Measurements from ENCODE around the gene TMEM204.

The TMEM204 gene

DNA sequence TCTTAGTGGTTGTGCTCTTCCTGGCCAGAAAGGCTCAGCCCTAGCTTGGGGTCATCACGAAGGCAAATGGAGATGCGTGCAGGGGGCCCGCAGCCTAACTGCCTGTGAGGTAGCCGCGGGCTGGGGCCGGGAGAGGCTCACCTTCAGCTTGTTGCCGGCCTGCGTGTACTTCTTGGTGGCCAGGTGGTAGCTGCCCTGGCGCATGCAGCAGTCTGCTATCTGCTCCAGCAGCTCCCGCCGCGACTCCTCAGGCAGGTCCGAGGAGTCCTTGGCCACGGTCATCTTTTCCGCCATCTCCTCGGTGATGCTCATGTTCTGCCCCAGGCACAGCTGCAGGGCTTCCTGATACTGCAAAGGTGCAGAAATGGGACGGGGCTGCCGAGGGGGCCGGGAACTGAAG lies 13.0 kb upstream of the TMEM204 start:
- no peak for DNase-seq (ENCODE audit: low read depth in 2 of 3, low spot score in 1 of 3)

DNA sequence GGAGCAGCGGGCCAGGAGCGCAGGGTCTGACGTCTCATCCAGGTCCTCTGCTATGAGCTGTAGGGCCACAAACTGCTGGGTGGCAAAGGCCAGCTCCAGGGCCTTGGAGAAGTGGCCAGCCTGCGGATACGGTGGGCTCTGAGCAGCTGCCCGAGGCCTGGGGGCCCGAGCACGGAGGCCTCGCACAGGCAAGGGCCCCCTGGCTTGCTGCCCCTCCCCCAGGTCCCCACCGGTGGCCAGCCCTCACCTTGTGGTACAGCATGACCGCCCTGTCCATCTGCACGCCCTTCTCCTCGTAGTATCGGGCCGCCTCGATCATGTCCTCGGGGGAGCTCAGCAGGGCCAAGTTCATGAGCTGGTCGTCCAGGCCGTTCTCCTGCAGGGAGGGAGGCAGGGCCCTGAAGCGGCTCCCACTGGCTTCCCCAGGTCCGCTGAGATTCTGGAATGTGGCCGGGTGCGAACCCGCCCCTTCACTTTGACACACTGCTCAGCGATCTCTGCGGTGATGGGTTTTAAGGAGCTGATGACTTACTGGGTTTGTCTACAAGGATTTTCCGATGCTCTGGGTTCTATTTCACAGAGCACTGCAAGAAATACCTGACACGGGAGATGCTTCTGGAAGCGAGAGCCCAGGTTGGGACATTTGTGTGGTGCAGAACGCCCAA lies 9.8 kb upstream of the TMEM204 start:
- DNase-seq (ENCODE audit: low read depth in 2 of 3, low spot score in 1 of 3): no peak

DNA sequence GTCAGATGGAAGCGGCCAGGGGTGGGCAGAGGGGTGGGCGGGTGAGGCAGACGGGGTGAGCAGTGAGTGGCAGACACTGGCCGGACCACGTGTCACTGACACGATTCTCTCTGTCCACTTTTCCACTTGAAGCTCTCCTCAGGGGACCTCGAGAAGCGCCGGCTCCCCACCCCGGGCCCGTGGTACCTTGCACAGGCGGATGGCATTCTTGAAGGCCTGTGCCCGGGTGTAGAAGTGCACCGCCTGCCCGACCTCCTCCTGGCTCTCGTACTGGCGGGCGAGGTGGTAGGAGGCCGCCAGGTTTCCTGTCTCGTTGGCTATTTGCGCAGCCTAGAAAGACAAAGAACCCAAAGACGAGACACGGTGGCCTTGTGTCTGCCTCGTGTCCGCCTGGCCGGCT lies 9.1 kb upstream of the TMEM204 start:
- DNase-seq (ENCODE audit: low read depth in 2 of 3, low spot score in 1 of 3): no peak

DNA sequence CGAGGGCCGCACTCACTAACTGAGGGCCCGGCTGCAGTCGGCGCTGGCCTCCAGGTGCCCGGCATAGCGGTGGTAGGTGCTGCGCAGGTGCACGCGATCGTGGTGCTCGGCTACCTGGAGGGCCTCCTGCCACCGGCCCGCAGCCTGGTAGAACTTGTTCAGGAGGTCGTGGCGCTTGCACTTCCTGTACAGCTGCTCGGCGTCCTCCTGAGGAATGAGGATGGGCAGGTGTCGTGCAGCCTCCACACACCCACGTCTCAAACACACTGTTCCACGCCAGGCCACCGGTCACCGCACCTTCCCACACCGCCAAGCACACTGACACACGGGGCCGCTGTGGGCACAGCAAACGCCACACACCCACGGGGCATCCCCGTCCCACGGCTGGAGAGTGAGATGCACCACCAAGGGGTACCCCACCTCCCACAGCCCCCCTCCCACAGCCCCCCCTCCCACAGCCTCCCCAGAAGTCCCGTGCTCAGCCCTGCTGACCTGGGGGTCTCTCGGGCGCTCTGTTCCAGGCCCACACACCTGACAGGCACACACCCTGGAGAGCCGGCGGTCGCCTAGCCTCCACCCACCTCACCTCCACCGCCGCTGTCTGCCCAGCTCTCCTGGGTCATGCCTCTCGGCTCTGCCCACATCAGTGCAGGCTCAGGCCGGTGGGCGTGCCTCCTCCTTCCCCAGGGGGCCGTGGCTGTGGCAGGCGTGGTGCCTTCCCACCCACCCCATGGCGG lies 7.4 kb upstream of the TMEM204 start:
- no peak for DNase-seq (ENCODE audit: low read depth in 2 of 3, low spot score in 1 of 3)

DNA sequence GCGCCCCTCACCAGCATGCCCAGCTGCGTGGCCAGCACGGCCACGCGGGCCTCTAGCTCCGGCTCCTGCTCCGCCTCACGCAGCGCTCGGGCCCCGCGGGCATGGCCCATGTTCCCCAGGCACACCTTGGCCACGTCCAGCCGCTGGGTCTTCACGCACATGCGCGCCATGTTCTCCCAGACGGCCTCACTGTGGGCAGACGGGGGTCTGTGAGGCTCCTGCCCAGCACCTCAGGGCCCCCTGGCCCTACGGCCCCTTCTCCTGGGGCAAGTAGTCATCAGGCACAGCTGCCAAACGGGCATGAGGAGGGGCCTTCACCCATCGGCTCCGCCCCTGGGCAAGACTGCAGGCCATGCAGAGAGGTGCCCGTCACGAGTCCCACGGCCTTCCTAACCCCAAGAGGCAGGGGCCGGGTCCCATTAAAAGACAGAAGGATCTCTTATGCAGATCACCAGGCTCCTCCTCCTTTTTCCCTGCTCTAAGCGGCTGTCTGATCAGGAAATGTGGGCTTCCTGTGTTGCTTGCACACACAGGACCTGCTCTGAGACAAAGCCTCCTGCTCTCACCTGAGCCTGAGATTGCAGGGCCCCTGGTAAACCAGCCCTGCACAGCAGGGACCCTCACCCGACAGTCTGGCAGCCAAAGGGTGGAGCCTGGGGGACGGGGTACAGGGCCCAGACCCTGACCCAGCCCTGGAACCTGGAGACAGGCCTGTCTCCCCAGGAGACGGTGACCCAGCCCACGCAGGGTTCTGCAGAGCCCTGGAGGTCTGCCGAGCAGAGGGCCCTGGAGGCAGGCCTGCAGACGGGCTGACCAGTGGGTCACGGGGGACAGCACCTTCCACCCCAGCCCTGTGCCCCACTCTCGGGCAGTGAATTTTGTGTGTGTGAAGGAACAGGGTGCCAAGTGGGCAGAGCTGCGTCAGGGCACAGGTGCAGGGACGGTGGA lies 6.6 kb upstream of the TMEM204 start:
- DNase-seq (ENCODE audit: low read depth in 2 of 3, low spot score in 1 of 3): peak in 1 of 3 donors; percentile 12

DNA sequence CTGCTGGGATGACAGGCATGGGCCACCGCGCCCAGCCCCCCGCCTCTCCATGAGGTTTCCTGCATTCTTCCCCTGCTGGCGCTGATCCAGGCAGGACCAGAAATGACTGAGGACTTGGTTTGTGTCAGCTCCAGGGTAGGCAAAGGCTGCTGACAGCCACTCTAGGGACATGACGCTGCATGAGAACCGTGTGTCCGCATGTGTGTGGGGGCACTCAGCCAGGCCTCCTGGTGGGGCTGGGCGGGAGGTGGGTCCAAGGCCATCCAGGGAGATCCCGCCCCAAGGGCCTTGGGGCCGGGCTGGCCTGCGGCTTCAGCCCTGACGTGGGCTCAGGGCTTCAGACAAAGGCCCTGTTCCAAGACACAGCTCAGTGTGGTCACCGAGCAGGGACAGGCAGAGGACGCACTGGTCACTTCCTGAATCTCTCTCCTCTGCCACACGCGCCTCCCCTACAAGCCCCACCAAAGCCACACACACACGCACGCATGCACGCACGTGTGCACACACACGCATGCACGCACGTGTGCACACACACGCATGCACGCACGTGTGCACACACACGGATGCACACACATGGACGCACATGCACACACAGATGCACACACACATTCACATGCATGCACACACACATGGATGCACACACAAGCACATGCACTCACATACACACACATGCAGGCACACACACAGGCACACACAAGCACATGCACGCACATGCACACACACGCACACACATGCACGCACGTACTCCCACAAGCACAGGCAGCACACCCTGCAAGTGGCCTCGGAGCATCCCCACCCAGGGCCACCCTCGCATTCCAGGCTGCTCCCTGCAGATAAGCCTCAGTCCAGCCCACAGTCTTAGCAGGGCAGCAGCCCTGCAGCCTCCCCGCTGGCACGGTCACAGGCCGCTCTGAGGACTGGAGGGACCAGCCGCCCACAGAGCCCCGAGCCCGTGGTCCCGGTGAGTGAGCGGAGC lies 5.3 kb upstream of the TMEM204 start:
- DNase-seq (ENCODE audit: low read depth in 2 of 3, low spot score in 1 of 3): no peak

DNA sequence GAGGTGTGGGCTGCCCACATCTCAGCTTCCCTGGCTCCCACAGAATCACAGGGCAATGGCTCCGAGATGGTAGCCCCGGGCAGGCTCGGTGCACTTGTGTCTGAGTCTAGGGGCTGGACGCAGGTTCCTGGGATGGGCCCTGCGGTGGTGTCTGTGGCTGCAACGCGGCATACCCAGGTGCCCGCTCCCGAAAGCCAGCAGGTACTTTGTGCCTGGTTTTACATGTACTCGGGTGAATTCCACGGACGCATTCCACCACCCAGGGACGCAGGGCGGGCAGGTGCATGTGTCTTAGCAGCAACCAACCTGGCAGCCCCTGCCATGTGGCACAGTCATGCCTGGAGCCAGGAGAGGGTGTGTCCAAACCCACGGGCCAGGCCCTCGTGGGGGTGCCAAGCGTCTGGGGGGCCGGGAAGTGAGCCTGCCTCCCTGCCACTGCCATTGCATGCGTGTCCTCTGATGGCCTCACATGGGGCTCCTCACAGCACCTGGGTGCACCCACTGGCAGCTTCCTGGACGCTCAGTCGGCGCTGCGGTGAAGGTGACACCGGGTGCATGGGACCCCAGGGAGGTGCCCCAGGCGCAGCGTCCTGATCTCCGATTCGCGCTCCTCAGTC lies 4.4 kb upstream of the TMEM204 start:
- no peak for DNase-seq (ENCODE audit: low read depth in 2 of 3, low spot score in 1 of 3)

DNA sequence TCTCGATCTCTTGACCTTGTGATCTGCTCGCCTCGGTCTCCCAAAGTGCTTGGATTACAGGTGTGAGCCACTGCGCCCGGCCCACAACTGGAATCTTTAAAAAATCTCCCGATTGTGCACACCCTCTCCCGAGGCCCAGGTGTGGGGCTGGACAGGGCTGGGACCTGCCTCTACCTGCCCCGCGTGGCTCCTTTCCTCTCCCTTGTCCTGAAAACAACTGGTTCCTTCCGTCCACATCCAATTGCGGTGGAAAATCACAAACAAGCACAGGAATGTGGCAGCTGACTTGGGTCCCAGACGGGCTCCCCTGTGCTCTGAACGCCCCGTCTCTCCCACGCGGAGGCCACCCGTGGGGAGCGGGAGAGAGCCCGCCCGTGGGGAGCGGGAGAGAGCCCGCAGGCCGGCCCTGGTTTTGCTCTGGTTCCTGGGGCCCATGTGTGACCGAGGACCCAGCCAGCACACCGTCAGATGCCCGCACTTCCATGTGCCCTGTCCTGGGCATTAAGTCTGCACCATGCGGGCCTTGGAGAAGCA lies 3.0 kb upstream of the TMEM204 start:
- no peak for DNase-seq (ENCODE audit: low read depth in 2 of 3, low spot score in 1 of 3)

DNA sequence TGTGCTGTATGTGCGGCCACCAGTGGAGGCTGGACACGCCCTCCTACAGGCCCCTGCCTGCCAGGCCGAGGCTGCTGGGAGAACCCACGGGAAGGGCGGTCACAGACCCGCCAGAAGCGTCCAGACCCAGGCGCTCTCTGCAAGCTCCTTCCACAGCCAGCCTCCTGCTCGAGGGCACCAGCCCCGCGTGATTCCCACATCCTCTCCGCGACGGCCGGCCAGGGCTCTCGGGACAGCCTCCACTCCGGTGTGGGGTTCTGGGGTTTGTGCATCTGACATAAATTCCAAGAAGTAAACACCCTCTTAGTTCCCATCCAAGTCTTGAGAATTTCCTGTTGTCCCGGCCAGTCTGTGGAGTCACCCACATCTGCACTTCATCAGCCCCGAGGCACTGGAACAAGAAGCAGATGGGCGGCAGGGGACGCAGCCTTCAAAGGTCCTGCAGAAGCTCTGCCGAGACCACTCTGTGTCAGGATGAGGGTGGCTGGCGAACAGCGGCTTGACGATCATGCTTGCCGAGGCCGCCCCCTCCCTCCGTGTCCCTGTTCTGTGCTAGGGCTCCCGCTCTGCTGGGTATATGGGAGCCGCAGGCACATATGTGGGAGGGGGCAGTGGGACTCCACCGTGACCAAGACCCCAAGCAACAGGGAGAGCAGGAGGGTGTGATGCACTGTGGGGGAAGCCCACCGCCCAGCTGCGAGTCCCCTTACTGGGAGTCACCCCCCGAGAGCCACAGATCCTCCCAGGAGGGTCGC lies 2.4 kb upstream of the TMEM204 start:
- no peak for DNase-seq (ENCODE audit: low read depth in 2 of 3, low spot score in 1 of 3)

DNA sequence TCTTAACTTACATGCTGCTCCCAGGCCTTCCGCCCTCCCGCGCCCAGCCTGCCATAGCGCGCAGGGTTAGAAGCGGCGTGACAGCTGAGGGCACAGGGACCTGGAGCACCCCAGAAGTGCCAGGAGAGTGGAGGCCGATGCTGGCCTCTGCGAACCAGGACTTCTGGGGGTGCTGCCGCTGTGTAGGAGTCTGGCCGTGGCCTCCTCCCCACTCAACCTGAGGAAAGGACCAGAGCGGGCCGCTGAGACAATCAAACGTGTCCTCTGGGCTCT lies 1.9 kb upstream of the TMEM204 start:
- no peak for DNase-seq (ENCODE audit: low read depth in 2 of 3, low spot score in 1 of 3)

DNA sequence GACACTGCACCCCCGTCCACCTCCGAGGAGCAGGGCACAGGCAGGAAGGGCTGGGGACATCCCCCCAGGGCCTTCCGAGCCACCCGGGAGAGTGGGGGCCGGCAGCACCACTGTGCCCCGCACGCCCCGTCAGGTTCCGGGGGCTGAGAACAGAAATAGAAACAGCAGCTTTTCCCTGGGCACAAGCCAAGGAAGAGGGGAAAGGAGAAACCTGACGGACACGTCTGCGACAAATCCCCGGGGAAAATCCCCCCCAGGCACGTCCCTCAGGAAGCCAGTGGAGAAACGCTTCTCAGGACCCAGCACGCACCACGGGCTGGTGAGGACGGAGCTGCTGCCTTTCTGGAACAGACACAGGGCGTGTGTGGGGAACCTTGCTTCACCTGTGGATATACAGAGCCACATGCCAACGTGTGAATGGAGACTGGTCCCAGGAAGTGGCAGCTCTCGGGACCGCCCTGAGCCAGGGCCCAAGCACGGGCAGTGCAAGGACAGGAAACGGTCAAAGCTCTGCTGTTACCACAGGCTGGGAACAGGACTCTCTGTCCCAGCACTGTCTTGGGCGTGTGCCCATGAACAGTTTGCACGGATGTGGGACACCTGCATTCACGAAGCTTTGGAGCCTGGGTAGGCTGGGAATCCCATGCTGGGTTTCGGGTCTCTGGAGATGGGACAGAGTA lies 1.2 kb upstream of the TMEM204 start:
- no peak for DNase-seq (ENCODE audit: low read depth in 2 of 3, low spot score in 1 of 3)

DNA sequence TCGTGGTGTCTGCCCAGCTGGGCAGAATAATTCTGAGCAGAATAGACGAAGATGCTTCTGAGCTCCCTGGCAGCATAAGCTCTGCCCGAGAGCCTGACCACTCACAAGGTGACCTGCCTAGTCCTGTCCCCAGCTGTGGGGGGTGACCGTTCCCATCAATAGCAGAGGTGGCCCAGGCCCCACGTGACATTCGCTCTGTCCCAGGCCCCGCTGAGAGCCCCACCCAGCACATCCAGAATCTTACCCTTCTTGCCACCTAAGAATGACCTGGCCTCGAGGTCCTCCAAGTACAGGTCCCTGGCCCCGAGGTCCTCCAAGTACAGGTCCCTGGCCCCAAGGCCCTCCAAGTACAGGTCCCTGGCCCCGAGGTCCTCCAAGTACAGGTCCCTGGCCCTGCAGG lies 695 bp upstream of the TMEM204 start:
- no peak for DNase-seq (ENCODE audit: low read depth in 2 of 3, low spot score in 1 of 3)

DNA sequence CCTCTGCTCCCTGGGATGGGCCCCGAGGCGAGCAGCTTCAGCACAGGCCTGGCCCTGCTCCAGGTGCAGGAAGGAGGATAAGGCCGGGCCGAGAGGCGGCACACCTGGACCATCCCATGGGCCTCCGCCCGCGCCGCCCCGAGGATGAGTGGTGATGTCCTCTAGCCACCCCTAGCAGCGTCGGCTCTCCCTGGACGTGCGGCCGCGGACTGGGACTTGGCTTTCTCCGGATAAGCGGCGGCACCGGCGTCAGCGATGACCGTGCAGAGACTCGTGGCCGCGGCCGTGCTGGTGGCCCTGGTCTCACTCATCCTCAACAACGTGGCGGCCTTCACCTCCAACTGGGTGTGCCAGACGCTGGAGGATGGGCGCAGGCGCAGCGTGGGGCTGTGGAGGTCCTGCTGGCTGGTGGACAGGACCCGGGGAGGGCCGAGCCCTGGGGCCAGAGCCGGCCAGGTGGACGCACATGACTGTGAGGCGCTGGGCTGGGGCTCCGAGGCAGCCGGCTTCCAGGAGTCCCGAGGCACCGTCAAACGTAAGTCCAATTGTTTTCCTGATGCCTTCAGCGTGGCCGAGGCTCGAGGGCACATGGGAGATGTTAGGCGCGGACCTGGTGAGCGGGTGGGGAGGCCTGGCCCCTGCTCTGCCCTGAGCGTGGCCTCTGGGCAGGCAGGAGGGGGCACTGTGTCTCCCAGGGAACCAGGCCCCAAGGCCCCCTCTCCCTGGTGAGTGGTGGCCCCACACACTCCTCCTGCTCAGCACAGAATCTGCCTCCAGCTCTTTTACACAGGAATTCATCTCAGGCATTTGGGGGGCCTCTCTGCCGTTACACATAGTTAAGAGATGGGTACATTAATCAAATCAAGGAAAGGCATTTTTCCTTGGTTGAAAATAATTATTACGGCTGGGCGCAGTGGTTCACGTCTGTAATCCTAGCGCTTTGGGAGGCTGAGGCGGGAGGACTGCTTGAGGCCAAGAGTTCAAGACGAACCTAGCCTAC lies 855 bp downstream of the TMEM204 start:
- DNase-seq (ENCODE audit: low read depth in 2 of 3, low spot score in 1 of 3): peak in 1 of 3 donors; percentile 19

DNA sequence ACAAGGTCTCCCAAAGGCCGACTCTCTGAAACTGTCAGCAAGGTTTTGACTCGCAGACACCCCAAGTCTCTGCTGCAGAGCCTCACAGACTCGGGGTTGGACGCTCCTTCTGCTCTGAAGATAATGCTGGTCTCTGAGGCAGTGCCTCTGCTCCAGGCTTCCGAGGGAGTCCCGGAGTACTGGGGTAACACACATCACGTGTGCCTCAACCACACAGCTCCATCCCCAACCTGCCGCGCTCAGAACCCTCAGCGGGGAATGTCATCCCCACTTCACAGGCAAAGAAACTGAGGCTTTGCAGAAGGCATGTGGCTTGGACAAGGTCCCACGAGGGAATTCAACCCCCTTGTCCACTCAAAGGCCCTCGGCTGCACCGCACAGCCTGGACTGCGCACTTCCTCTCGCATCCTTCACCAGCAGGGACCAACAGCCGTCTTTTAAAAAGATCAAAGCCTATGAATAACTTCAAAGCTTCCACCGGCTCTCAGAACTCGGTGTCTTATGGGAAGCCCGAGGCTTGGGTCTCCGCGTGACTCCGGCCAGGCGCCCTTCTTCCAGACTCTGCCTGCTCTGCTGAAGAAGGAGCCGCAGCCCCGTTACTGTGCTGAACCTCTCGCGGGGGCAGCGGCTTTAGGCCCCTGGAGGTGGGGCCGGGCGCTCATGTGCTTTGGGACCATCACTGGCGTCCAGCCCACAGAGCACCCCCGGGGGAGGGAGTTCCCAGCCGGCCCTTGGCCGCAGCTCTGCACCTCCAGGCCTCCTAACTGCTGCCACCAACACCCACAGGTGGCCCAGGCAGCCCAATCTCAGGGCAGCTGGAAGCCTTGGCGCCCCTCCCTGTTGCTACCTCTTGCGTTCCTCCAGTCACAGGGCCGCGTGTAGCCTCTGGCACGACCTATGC lies 2.2 kb downstream of the TMEM204 start:
- no peak for DNase-seq (ENCODE audit: low read depth in 2 of 3, low spot score in 1 of 3)

DNA sequence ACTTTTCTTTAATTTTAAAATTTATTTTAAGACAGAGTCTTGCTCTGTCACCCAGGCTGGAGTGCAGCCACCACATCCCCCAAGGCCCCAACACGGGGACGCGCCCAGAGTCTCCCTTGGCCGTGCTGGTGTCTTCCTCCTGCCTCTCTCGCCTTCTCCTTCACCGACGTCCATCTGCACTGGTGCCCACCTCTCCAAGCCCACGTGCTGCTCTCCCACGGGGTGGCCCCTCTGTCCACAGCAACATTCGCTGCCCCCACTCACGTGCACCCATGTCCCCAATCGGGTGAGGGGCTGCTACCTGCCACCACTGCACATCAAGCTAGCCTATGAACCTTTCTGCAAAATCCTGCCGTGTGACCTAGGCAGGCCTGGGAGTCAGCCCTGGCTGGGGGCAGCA lies 3.1 kb downstream of the TMEM204 start:
- no peak for DNase-seq (ENCODE audit: low read depth in 2 of 3, low spot score in 1 of 3)

DNA sequence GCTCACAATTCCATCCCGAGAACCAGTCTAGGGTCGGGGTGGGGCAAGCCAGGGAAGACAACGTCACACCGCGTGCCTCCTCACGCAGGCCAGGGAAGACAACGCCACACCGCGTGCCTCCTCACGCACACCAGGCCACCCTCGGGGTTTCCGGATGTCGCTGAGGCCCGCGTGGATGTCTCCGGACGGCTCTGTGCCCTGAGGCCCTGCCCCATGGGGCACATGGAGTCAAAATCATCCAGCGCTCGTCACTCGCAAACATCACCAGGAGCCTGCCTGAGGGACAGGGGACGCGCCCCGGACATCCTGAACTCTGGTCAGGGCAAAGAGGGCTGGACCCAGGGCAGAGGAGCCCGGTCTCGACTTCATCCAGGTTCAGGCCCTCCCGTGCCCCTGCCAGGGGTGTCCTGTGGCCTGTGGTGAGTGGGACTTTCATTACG lies 3.7 kb downstream of the TMEM204 start:
- DNase-seq (ENCODE audit: low read depth in 2 of 3, low spot score in 1 of 3): no peak

Data from stimulated activated CD4-positive, alpha-beta T cell treated with anti-CD3 and anti-CD28 coated beads, Interleukin-12 subunit alpha, Interleukin-12 subunit beta, amount 100 ng/mL, for 48 hours (primary cell).